ENCODE data around the gene ARRDC5. TPM values are rescaled to one million over a fixed set of nuclear protein-coding genes. Genes with fewer than 3 reads are reported as not detected.
"Not testable (repeated sequence)": the region's sequence is repeated elsewhere in the genome, so short reads cannot be mapped to it uniquely, and the experiment has no call there.

Gene ARRDC5
- total RNA-seq, 1 experiment from 2014 or later: not detected

GRCh38 chr19:4884993-4885392 is 17.7 kb downstream of the ARRDC5 start:
- not testable (repeated sequence) for H3K4me1 ChIP-seq (ENCODE audit: insufficient read depth, low read length); H3K9me3 ChIP-seq (ENCODE audit: control insufficient read depth, low read depth, low read length); H3K23ac ChIP-seq (ENCODE audit: insufficient read length, low read depth, low read length); H4K20me1 ChIP-seq (ENCODE audit: control insufficient read depth, insufficient read depth, insufficient read length); H4K91ac ChIP-seq (ENCODE audit: insufficient read length, low read depth, low read length); H2BK12ac ChIP-seq (ENCODE audit: insufficient read length, low read depth, low read length); H3K18ac ChIP-seq (ENCODE audit: insufficient read length, low read depth, low read length); H3K4me1 Mint-ChIP-seq; DNase-seq; H3K4me2 ChIP-seq (ENCODE audit: insufficient read depth, insufficient read length, low read length); H2BK20ac ChIP-seq (ENCODE audit: low read depth, low read length, poor library complexity, severe bottlenecking); H3K9me3 Mint-ChIP-seq; H2BK120ac ChIP-seq (ENCODE audit: low read depth, low read length, poor library complexity, severe bottlenecking); H3K9ac ChIP-seq (ENCODE audit: extremely low read depth, insufficient read length, low read length); H3K79me2 ChIP-seq (ENCODE audit: insufficient read depth, low read length); H4K8ac ChIP-seq (replicated peaks; ENCODE audit: insufficient read length, low read depth, low read length); H3K56ac ChIP-seq (ENCODE audit: insufficient read length, low read depth, low read length); H3K36me3 Mint-ChIP-seq (ENCODE audit: insufficient read depth in 1 of 3, low read depth in 3 of 3); H3K23me2 ChIP-seq (ENCODE audit: insufficient read length, low read depth, low read length, poor library complexity, severe bottlenecking); H3K14ac ChIP-seq (ENCODE audit: insufficient read depth, low read length); H3K4me3 Mint-ChIP-seq; H3K27ac ChIP-seq (ENCODE audit: insufficient read length, low read depth, low read length); H2AFZ ChIP-seq (ENCODE audit: low read length); H4K5ac ChIP-seq (ENCODE audit: insufficient read length, low read depth, low read length); H3K27me3 ChIP-seq (ENCODE audit: insufficient read depth, low read length); H2AK5ac ChIP-seq (ENCODE audit: insufficient read length, low read length); H2BK15ac ChIP-seq (ENCODE audit: low read depth, low read length); H3K27ac Mint-ChIP-seq; H2BK5ac ChIP-seq (ENCODE audit: insufficient read length, low read length); H3K79me1 ChIP-seq (ENCODE audit: insufficient read depth, low read depth, low read length, poor library complexity, severe bottlenecking); H3K4ac ChIP-seq (ENCODE audit: low read depth, low read length); H3T11ph ChIP-seq (ENCODE audit: low read length)
- no CpG with 5 or more reads among the region's 6 CpGs for WGBS (ENCODE audit: extremely low coverage, insufficient read length, low lambda C conversion rate)
- H3K27me3 Mint-ChIP-seq (ENCODE audit: low read depth): peaks cover 13% of the 10 kb centered on the region

- not testable (repeated sequence) for DNase-seq; H3K79me2 ChIP-seq (ENCODE audit: insufficient read depth, low read length); H3K9ac ChIP-seq (ENCODE audit: extremely low read depth, insufficient read length, low read length); H2BK12ac ChIP-seq (ENCODE audit: insufficient read length, low read depth, low read length); H4K5ac ChIP-seq (ENCODE audit: insufficient read length, low read depth, low read length); H3K4me3 Mint-ChIP-seq; H2BK120ac ChIP-seq (ENCODE audit: low read depth, low read length, poor library complexity, severe bottlenecking); H3K23ac ChIP-seq (ENCODE audit: insufficient read length, low read depth, low read length); H3K4me1 ChIP-seq (ENCODE audit: insufficient read depth, low read length); H3K27ac Mint-ChIP-seq; H2BK5ac ChIP-seq (ENCODE audit: insufficient read length, low read length); H3K9me3 ChIP-seq (ENCODE audit: control insufficient read depth, low read depth, low read length); H3K4me2 ChIP-seq (ENCODE audit: insufficient read depth, insufficient read length, low read length); H3K4me1 Mint-ChIP-seq; H4K20me1 ChIP-seq (ENCODE audit: control insufficient read depth, insufficient read depth, insufficient read length); H2AFZ ChIP-seq (ENCODE audit: low read length); H3K56ac ChIP-seq (ENCODE audit: insufficient read length, low read depth, low read length); H3K27me3 Mint-ChIP-seq (ENCODE audit: low read depth); H4K91ac ChIP-seq (ENCODE audit: insufficient read length, low read depth, low read length); H3K79me1 ChIP-seq (ENCODE audit: insufficient read depth, low read depth, low read length, poor library complexity, severe bottlenecking); H3K14ac ChIP-seq (ENCODE audit: insufficient read depth, low read length); H3K9me3 Mint-ChIP-seq; H2BK20ac ChIP-seq (ENCODE audit: low read depth, low read length, poor library complexity, severe bottlenecking); H4K8ac ChIP-seq (replicated peaks; ENCODE audit: insufficient read length, low read depth, low read length); H3K18ac ChIP-seq (ENCODE audit: insufficient read length, low read depth, low read length); H3K27ac ChIP-seq (ENCODE audit: insufficient read length, low read depth, low read length); H3T11ph ChIP-seq (ENCODE audit: low read length); H3K27me3 ChIP-seq (ENCODE audit: insufficient read depth, low read length); H3K36me3 Mint-ChIP-seq (ENCODE audit: insufficient read depth in 1 of 3, low read depth in 3 of 3); H2AK5ac ChIP-seq (ENCODE audit: insufficient read length, low read length); H3K23me2 ChIP-seq (ENCODE audit: insufficient read length, low read depth, low read length, poor library complexity, severe bottlenecking); H3K4ac ChIP-seq (ENCODE audit: low read depth, low read length); H2BK15ac ChIP-seq (ENCODE audit: low read depth, low read length)
- WGBS (ENCODE audit: extremely low coverage, insufficient read length, low lambda C conversion rate): no CpG with 5 or more reads among the region's 6 CpGs
Measured at GRCh38 chr19:4882874-4883273, 19.8 kb downstream of the ARRDC5 start.

All from H9 (cell line).